ENCODE data around the gene HPCA.

Gene HPCA

GRCh38 chr1:32894019-32894600 lies 7.8 kb downstream of the HPCA start (continued):
- no peak for TF ChIP-seq ZNF70 (CRISPR knock-in tag; IDR thresholded peaks at IDR 0.05)
- no peak for TF ChIP-seq ZNF8 (CRISPR knock-in tag; IDR thresholded peaks at IDR 0.05)
- no peak for TF ChIP-seq CSRNP3 (CRISPR knock-in tag; IDR thresholded peaks at IDR 0.05)
- no peak for TF ChIP-seq CREB5 (CRISPR knock-in tag; IDR thresholded peaks at IDR 0.05; ENCODE audit: low read depth)

GRCh38 chr1:32894681-32895080 lies 8.4 kb downstream of the HPCA start:
- TF ChIP-seq CSRNP3 (CRISPR knock-in tag; IDR thresholded peaks at IDR 0.05) (no peak), CSDC2 (CRISPR knock-in tag; IDR thresholded peaks at IDR 0.05) (no peak), ZNF8 (CRISPR knock-in tag; IDR thresholded peaks at IDR 0.05) (no peak), BACH2 (CRISPR knock-in tag; IDR thresholded peaks at IDR 0.05; ENCODE audit: borderline replicate concordance) (no peak), OSR1 (CRISPR knock-in tag; IDR thresholded peaks at IDR 0.05) (no peak), PATZ1 (CRISPR knock-in tag; IDR thresholded peaks at IDR 0.05; ENCODE audit: borderline replicate concordance) (no peak), GLIS3 (CRISPR knock-in tag; IDR thresholded peaks at IDR 0.05) (no peak), ZNF565 (CRISPR knock-in tag; conservative IDR thresholded peaks at IDR 0.05; ENCODE audit: low read depth) (no peak), ZFP30 (CRISPR knock-in tag; IDR thresholded peaks at IDR 0.05) (no peak), PPARA (CRISPR knock-in tag; IDR thresholded peaks at IDR 0.05; ENCODE audit: borderline replicate concordance) (no peak), TSHZ2 (CRISPR knock-in tag; IDR thresholded peaks at IDR 0.05) (no peak), CREB5 (CRISPR knock-in tag; IDR thresholded peaks at IDR 0.05; ENCODE audit: low read depth) (no peak), TOX (CRISPR knock-in tag; IDR thresholded peaks at IDR 0.05; ENCODE audit: borderline replicate concordance) (no peak), ESRRG (CRISPR knock-in tag; IDR thresholded peaks at IDR 0.05) (no peak), POU6F1 (CRISPR knock-in tag; IDR thresholded peaks at IDR 0.05; ENCODE audit: borderline replicate concordance, low read depth) (no peak)
- no peak for ATAC-seq
